H1 (cell line): ENCODE measurements around the gene DMAC1. TPM values are rescaled to one million over a fixed set of nuclear protein-coding genes. Genes with fewer than 3 reads are reported as not detected.

Experiments used
- CTCF ChIA-PET: fragments of 300-600 bp; sonication (Branson Sonifier 250); formaldehyde crosslinking; loops from one replicate; lab custom pipeline; 2021; ENCODE audit not compliant: partially characterized antibody; lab: Charles Lee
- POLR2A ChIA-PET: fragments of 300-600 bp; sonication (Branson Sonifier 250); formaldehyde crosslinking; loops from one replicate; lab custom pipeline; 2021; ENCODE audit warnings: inconsistent platforms; ENCODE audit not compliant: partially characterized antibody; lab: Charles Lee
- DNase-seq, 2 experiments: peaks; one replicate each; pipeline versions ENCODE4 v3.0.0 to v3.0.0-alpha.2; 2010 to 2022; ENCODE audit warnings: low spot score in 2 of 2, low read depth in 1 of 2, mixed read lengths in 1 of 2
- FAIRE-seq: peaks from 2 replicates; lab custom pipeline; 2011; peaks lifted over from hg19 to GRCh38; lab: Jason Lieb, UNC
- H2AFZ ChIP-seq: 2 replicates; pipeline ENCODE4 v1.8.1; 2012; ENCODE audit warnings: low read length, inconsistent platforms
- H2AK5ac ChIP-seq: 2 replicates; pipeline ENCODE4 v1.6.1; 2013; ENCODE audit warnings: low read depth, low read length
- H2BK120ac ChIP-seq: replicated peaks from 2 replicates; pipeline ENCODE3; 2013; ENCODE audit warnings: low read depth, low read length, inconsistent platforms
- H2BK12ac ChIP-seq: 2 replicates; pipeline ENCODE4 v1.6.1; 2013; ENCODE audit warnings: low read depth, low read length
- H2BK15ac ChIP-seq: 2 replicates; pipeline ENCODE4 v1.6.1; 2013; ENCODE audit warnings: low read length
- H2BK20ac ChIP-seq: 2 replicates; pipeline ENCODE4 v1.6.1; 2013; ENCODE audit warnings: low read length
- H2BK5ac ChIP-seq: 2 replicates; pipeline ENCODE4 v1.6.1; 2013; ENCODE audit warnings: low read depth, low read length
- H3K14ac ChIP-seq: 2 replicates; pipeline ENCODE4 v1.6.1; 2013; ENCODE audit warnings: inconsistent platforms; ENCODE audit not compliant: insufficient read length
- H3K18ac ChIP-seq: 2 replicates; pipeline ENCODE4 v1.6.1; 2013; ENCODE audit warnings: low read length; ENCODE audit errors: extremely low read depth
- H3K23ac ChIP-seq: 2 replicates; pipeline ENCODE4 v1.6.1; 2013; ENCODE audit warnings: inconsistent platforms; ENCODE audit not compliant: insufficient read length
- H3K23me2 ChIP-seq: 2 replicates; pipeline ENCODE4 v1.6.1; 2013; ENCODE audit warnings: low read depth, low read length
- H3K27ac ChIP-seq: 2 replicates; pipeline ENCODE4 v1.6.1; 2011; ENCODE audit warnings: low read depth, low read length, inconsistent platforms
- H3K27me3 ChIP-seq, 4 experiments: replicated peaks in 1 of 4; 1 replicate in 1 of 4; 2 replicates in 3 of 4; pipeline versions ENCODE4 v1.6.1 to v1.8.1; 2011 to 2013; ENCODE audit warnings: low read length in 3 of 4, mild to moderate bottlenecking in 3 of 4, inconsistent platforms in 2 of 4, mixed read lengths in 2 of 4, moderate library complexity in 1 of 4; ENCODE audit not compliant: control insufficient read depth in 3 of 4, insufficient read depth in 3 of 4; ENCODE audit errors: extremely low read depth in 1 of 4
- H3K36me3 ChIP-seq, 4 experiments: 2 replicates each; pipeline versions ENCODE4 v1.6.1 to v1.8.1; 2011 to 2013; ENCODE audit warnings: mild to moderate bottlenecking in 4 of 4, low read length in 3 of 4, moderate library complexity in 2 of 4, control low read depth in 1 of 4, inconsistent platforms in 1 of 4; ENCODE audit not compliant: insufficient read depth in 4 of 4, control insufficient read depth in 2 of 4
- H3K4ac ChIP-seq: replicated peaks from 2 replicates; pipeline ENCODE3; 2013; ENCODE audit warnings: low read length, low read depth, mixed read lengths, inconsistent platforms; ENCODE audit not compliant: insufficient read length
- H3K4me1 ChIP-seq, 4 experiments: replicated peaks in 1 of 4; 1 replicate in 1 of 4; 2 replicates in 3 of 4; pipeline versions ENCODE4 v1.6.1 to v1.8.1; 2011 to 2013; ENCODE audit warnings: low read length in 3 of 4, inconsistent platforms in 2 of 4, mixed read lengths in 1 of 4; ENCODE audit not compliant: insufficient read depth in 4 of 4, control insufficient read depth in 3 of 4
- H3K4me2 ChIP-seq, 2 experiments: 2 replicates each; pipeline versions ENCODE4 v1.6.1 to v1.8.1; 2011 to 2013; ENCODE audit warnings: low read depth in 2 of 2, low read length in 2 of 2, control low read depth in 1 of 2, inconsistent platforms in 1 of 2, mild to moderate bottlenecking in 1 of 2; ENCODE audit not compliant: insufficient read depth in 1 of 2
- H3K4me3 ChIP-seq, 4 experiments: fragments of 200-600, 300-600 bp in 1 of 4; sonication (generic), shearing (Covaris generic), sonication (Bioruptor Twin) in 1 of 4; 2 replicates each; pipeline versions ENCODE4 v1.5.1 to v1.8.1; 2011 to 2016; ENCODE audit warnings: low read length in 4 of 4, low read depth in 3 of 4, control low read depth in 2 of 4, inconsistent platforms in 2 of 4, mild to moderate bottlenecking in 2 of 4, mixed read lengths in 1 of 4, moderate library complexity in 1 of 4; ENCODE audit not compliant: insufficient read depth in 2 of 4; ENCODE audit errors: extremely low read depth in 1 of 4
- H3K56ac ChIP-seq: replicated peaks from 2 replicates; pipeline ENCODE3; 2013; ENCODE audit warnings: low read depth, mild to moderate bottlenecking, mixed read lengths, low read length, inconsistent platforms; ENCODE audit not compliant: insufficient read length
- H3K79me1 ChIP-seq: 2 replicates; pipeline ENCODE4 v1.6.1; 2013; ENCODE audit warnings: low read depth, low read length, control low read depth
- H3K79me2 ChIP-seq, 2 experiments: 2 replicates each; pipeline versions ENCODE4 v1.6.1 to v1.8.1; 2012 to 2013; ENCODE audit warnings: low read length in 2 of 2, mild to moderate bottlenecking in 2 of 2, inconsistent platforms in 1 of 2; ENCODE audit not compliant: insufficient read depth in 2 of 2, control insufficient read depth in 1 of 2
- H3K9ac ChIP-seq, 4 experiments: replicated peaks in 1 of 4; 1 replicate in 1 of 4; 2 replicates in 3 of 4; pipeline versions ENCODE4 v1.6.1 to v1.8.1; 2011 to 2013; ENCODE audit warnings: low read depth in 3 of 4, low read length in 3 of 4, control low read depth in 2 of 4, mild to moderate bottlenecking in 2 of 4, moderate library complexity in 2 of 4, inconsistent platforms in 1 of 4; ENCODE audit errors: extremely low read depth in 1 of 4
- H3K9me3 ChIP-seq, 2 experiments: 2 replicates each; pipeline versions ENCODE4 v1.6.1 to v1.8.1; 2012 to 2013; ENCODE audit warnings: mild to moderate bottlenecking in 2 of 2, moderate library complexity in 2 of 2, control low read depth in 1 of 2, inconsistent platforms in 1 of 2, low read depth in 1 of 2, low read length in 1 of 2, mixed read lengths in 1 of 2; ENCODE audit not compliant: insufficient read depth in 2 of 2
- H4K20me1 ChIP-seq, 2 experiments: replicated peaks in 1 of 2; 2 replicates each; pipeline versions ENCODE3 to v1.8.1; 2011 to 2013; ENCODE audit warnings: inconsistent platforms in 2 of 2, low read length in 2 of 2, mild to moderate bottlenecking in 1 of 2; ENCODE audit not compliant: insufficient read depth in 2 of 2, control insufficient read depth in 1 of 2
- H4K5ac ChIP-seq: 2 replicates; pipeline ENCODE4 v1.6.1; 2013; ENCODE audit warnings: low read length, low read depth, mixed read lengths, inconsistent platforms; ENCODE audit not compliant: insufficient read length
- H4K8ac ChIP-seq: 2 replicates; pipeline ENCODE4 v1.8.0; 2013; ENCODE audit warnings: mild to moderate bottlenecking, moderate library complexity, low read length, inconsistent platforms; ENCODE audit not compliant: insufficient read depth; ENCODE audit errors: extremely low read depth
- H4K91ac ChIP-seq: replicated peaks from 2 replicates; pipeline ENCODE3; 2013; ENCODE audit warnings: low read length, mixed read lengths, inconsistent platforms; ENCODE audit not compliant: insufficient read length
- CREB1 ChIP-seq: IDR thresholded peaks from 2 replicates; pipeline ENCODE4 v1.6.1; 2012; ENCODE audit warnings: inconsistent platforms
- GABPA ChIP-seq: IDR thresholded peaks from 2 replicates; pipeline ENCODE4 v1.6.1; 2011; ENCODE audit warnings: mild to moderate bottlenecking, low read length, moderate library complexity, borderline replicate concordance; ENCODE audit not compliant: insufficient read depth
- HDAC2 ChIP-seq, 2 experiments: fragments of 300-600 bp in 1 of 2; sonication (generic) in 1 of 2; IDR thresholded peaks; 2 replicates each; pipeline ENCODE4 v1.6.1; 2011 to 2012; ENCODE audit warnings: low read depth in 2 of 2, low read length in 2 of 2, mild to moderate bottlenecking in 2 of 2, moderate library complexity in 2 of 2, borderline replicate concordance in 1 of 2, inconsistent platforms in 1 of 2
- HDAC6 ChIP-seq: IDR thresholded peaks from one replicate; pipeline ENCODE4 v1.7.1; 2012; ENCODE audit warnings: low read depth, mild to moderate bottlenecking, inconsistent platforms, low read length, moderate library complexity
- RBBP5 ChIP-seq: IDR thresholded peaks from 2 replicates; pipeline ENCODE4 v1.7.1; 2012; ENCODE audit warnings: low read depth, mild to moderate bottlenecking, inconsistent platforms, low read length, moderate library complexity, borderline replicate concordance
- RNF2 ChIP-seq: fragments of 200-900, 300-1000 bp; sonication (generic); IDR thresholded peaks from 2 replicates; pipeline ENCODE4 v1.7.1; 2016; ENCODE audit warnings: borderline replicate concordance, low read depth, mild to moderate bottlenecking, antibody characterized with exemption, low read length; ENCODE audit not compliant: poor library complexity, severe bottlenecking; ENCODE audit errors: missing control alignments
- RXRA ChIP-seq: IDR thresholded peaks from 2 replicates; pipeline ENCODE4 v1.6.1; 2011; ENCODE audit warnings: low read depth, mild to moderate bottlenecking, low read length, moderate library complexity; ENCODE audit not compliant: insufficient read depth
- SP1 ChIP-seq: IDR thresholded peaks from 2 replicates; pipeline ENCODE4 v1.6.1; 2011; ENCODE audit warnings: low read depth, low read length
- SP4 ChIP-seq: IDR thresholded peaks from 2 replicates; pipeline ENCODE4 v1.6.1; 2012; ENCODE audit warnings: low read length, inconsistent platforms
- TAF1 ChIP-seq: IDR thresholded peaks from 2 replicates; pipeline ENCODE4 v1.6.1; 2011; ENCODE audit warnings: mild to moderate bottlenecking, low read depth, low read length
- WGBS, 2 experiments: shearing (Covaris generic) in 1 of 2; methylation state at CpG; one replicate each; pipeline versions ENCODE4 v1.1.6 to v1.1.7; 2013 to 2015; ENCODE audit warnings: low lambda C conversion rate in 2 of 2, mixed read lengths in 2 of 2, inconsistent platforms in 1 of 2, low coverage in 1 of 2, missing lambda C conversion rate in 1 of 2; ENCODE audit not compliant: insufficient replicate concordance in 2 of 2, insufficient coverage in 1 of 2, insufficient read length in 1 of 2; ENCODE audit errors: extremely low coverage in 1 of 2, missing lambda C conversion rate in 1 of 2; 5-methylcytosine and 5-hydroxymethylcytosine counted together
- polyA plus RNA-seq, 7 experiments: library from polyadenylated mRNA; depleted of rRNA in 3 of 7; stranded (reverse) in 5 of 7; unstranded in 2 of 7; fragments of >200 nt in 5 of 7; fragments of 200-250 nt in 2 of 7; gene quantifications; 1 replicate in 5 of 7; 2 replicates in 1 of 7; 4 replicates in 1 of 7; pipeline versions ENCODE4 v1.2.1 to v1.2.3, GENCODE V29; 2011 to 2013; ENCODE audit warnings: missing spikeins in 2 of 7, mixed read lengths in 2 of 7
- total RNA-seq: library from RNA; stranded (reverse); fragmentation: NEBNext Ultra II Directional; extraction: Animal tissue kit (Norgen Biotek cat#: 25700); gene quantifications from 2 replicates; pipeline ENCODE4 v1.2.1, GENCODE V29; 2021
- TF ChIP-seq, protein P1 (sequence below): IDR thresholded peaks from 2 replicates; pipeline ENCODE4 v1.6.1; 2011; ENCODE audit warnings: low read length, improper control_type of control experiment

DMAC1 gene
- total and polyA plus RNA-seq, 2 of the 8 experiments (the other 6 are each of a cell fraction or from before 2014, with no cell fraction given) = 30.4 to 89.4 TPM

- H2AK5ac ChIP-seq = no peak overlapping the region
- no peak overlapping the region for H4K91ac ChIP-seq
- no peaks in the 10 kb centered on the region for H3K9me3 ChIP-seq
- no peak overlapping the region for H2BK15ac ChIP-seq
- no peak overlapping the region for H2BK12ac ChIP-seq
- H3K27me3 ChIP-seq = no peaks in the 10 kb centered on the region
- H2AFZ ChIP-seq = no peak overlapping the region
- no peak overlapping the region for H3K23ac ChIP-seq
- H4K5ac ChIP-seq = no peak overlapping the region
- no peak overlapping the region for H2BK120ac ChIP-seq
- no peak for FAIRE-seq
- ChIA-PET CTCF (interaction anchor here (0.6 kb wide), 1 partner anchor 56 kb away, joined by 3 read pairs; no protein-coding TSS in a partner anchor), POLR2A (interaction anchor here (1.3 kb wide), 1 partner anchor 14 kb away, joined by 4 read pairs; no protein-coding TSS in a partner anchor)
- DNase-seq = no peak
- no peak overlapping the region for H3K4me3 ChIP-seq
- peaks cover 0 to 3% (median 1%) of the 10 kb centered on the region in 4 experiments; a peak in 2 of 8 replicates for H3K36me3 ChIP-seq
- no peak overlapping the region for H3K18ac ChIP-seq
- no peak overlapping the region for H2BK5ac ChIP-seq
- H3K14ac ChIP-seq = no peak overlapping the region
- H3K23me2 ChIP-seq = no peaks in the 10 kb centered on the region
- no peaks in the 10 kb centered on the region for H4K20me1 ChIP-seq
- H3K79me1 ChIP-seq = no peaks in the 10 kb centered on the region
- no peak overlapping the region for H4K8ac ChIP-seq
- 0 out of 7 replicates have a peak, but pooled peaks cover 0 to 2% (median 0%) of the 10 kb centered on the region in 4 experiments for H3K4me1 ChIP-seq
- H3K56ac ChIP-seq = no peak overlapping the region
- H3K4ac ChIP-seq = no peak overlapping the region
- no peaks in the 10 kb centered on the region for H3K79me2 ChIP-seq
- H3K9ac ChIP-seq = no peak overlapping the region
- H2BK20ac ChIP-seq = no peak overlapping the region
- 90% methylated on average over 5 of the region's 5 CpGs; no CpG with 5 or more reads in 1 of the 2 experiments for WGBS, 2 experiments
- no peak overlapping the region for H3K27ac ChIP-seq
- H3K4me2 ChIP-seq = no peak overlapping the region
- TF ChIP-seq, protein P1, sequence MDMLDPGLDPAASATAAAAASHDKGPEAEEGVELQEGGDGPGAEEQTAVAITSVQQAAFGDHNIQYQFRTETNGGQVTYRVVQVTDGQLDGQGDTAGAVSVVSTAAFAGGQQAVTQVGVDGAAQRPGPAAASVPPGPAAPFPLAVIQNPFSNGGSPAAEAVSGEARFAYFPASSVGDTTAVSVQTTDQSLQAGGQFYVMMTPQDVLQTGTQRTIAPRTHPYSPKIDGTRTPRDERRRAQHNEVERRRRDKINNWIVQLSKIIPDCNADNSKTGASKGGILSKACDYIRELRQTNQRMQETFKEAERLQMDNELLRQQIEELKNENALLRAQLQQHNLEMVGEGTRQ = no peak
- TF ChIP-seq CREB1 (no peak), SP1 (no peak), SP4 (no peak), RXRA (no peak), HDAC2 (IDR thresholded peaks at IDR 0.05; ENCODE audit: borderline replicate concordance in 1 of 2, low read depth in 2 of 2, low read length in 2 of 2) (no peak), GABPA (no peak), HDAC6 (no peak), RBBP5 (no peak), TAF1 (no peak), RNF2 (no peak)
Observed at GRCh38 chr9:7783635-7784063, 15.9 kb downstream of the DMAC1 start.
